GM23248 (cell line): ENCODE results near the gene GOLGA6D.

Experiments used
- EZH2 ChIP-seq: fragments of 200-600 bp; sonication (generic); IDR thresholded peaks from 2 replicates; pipeline ENCODE4 v1.6.1; 2018; ENCODE audit warnings: antibody characterized with exemption, mild to moderate bottlenecking; ENCODE audit not compliant: insufficient read depth, poor library complexity, severe bottlenecking
- EZH2phosphoT487 ChIP-seq: fragments of 200-600 bp; sonication (generic); IDR thresholded peaks from 2 replicates; pipeline ENCODE4 v1.6.1; 2018; ENCODE audit warnings: antibody characterized with exemption, moderate library complexity, mild to moderate bottlenecking, low read depth; ENCODE audit not compliant: insufficient read depth

- TF ChIP-seq EZH2phosphoT487 (no peak), EZH2 (no peak)
These were observed 32.9 kb upstream of the GOLGA6D start for GRCh38 chr15:75249726-75250125.
